Gastroesophageal sphincter (tissue), 4 donors: ENCODE data around the gene PAX5. TPM values are rescaled to one million over a fixed set of nuclear protein-coding genes. Genes with fewer than 3 reads are reported as not detected.

Experiments used
- ATAC-seq: fragments of 150-250 bp; one replicate; pipeline ENCODE4 v1.9.1; 2016; ENCODE audit warnings: mild to moderate bottlenecking, moderate library complexity
- H3K27ac ChIP-seq, 4 donors: fragments of 200-600 bp; sonication (generic) in 3 of 4; 1 replicate in 3 of 4; 2 replicates in 1 of 4; pipeline ENCODE4 v1.5.1; 2016 to 2019
- H3K27me3 ChIP-seq: fragments of 200-600 bp; sonication (generic); one replicate; pipeline ENCODE4 v1.5.1; 2019
- H3K36me3 ChIP-seq, 2 donors: fragments of 200-600 bp; sonication (generic); one replicate each; pipeline ENCODE4 v1.5.1; 2019; ENCODE audit warnings: control low read depth in 1 of 2
- H3K4me1 ChIP-seq, 3 donors: fragments of 200-600 bp; sonication (generic); 1 replicate in 2 of 3; 2 replicates in 1 of 3; pipeline ENCODE4 v1.5.1; 2016 to 2019; ENCODE audit warnings: control low read depth in 2 of 3
- H3K4me3 ChIP-seq, 2 donors: fragments of 200-600 bp; sonication (generic); one replicate each; pipeline ENCODE4 v1.5.1; 2019; ENCODE audit warnings: mild to moderate bottlenecking in 1 of 2, moderate library complexity in 1 of 2
- H3K9me3 ChIP-seq, 3 donors: fragments of 200-600 bp; sonication (generic); one replicate each; pipeline ENCODE4 v1.5.1; 2017 to 2019; ENCODE audit warnings: control low read depth in 2 of 3
- CTCF ChIP-seq, 4 experiments: fragments of 200-600 bp in 2 of 4; fragments of 450-650 bp in 2 of 4; sonication (generic) in 1 of 4; IDR thresholded peaks; one replicate each; pipeline ENCODE4 v1.5.1; 2017 to 2019; ENCODE audit warnings: antibody characterized with exemption in 4 of 4, mild to moderate bottlenecking in 2 of 4, moderate library complexity in 2 of 4
- EP300 ChIP-seq: sonication (generic); formaldehyde crosslinking; IDR thresholded peaks from one replicate; pipeline ENCODE4 v1.6.1; 2017; ENCODE audit warnings: antibody characterized with exemption, mild to moderate bottlenecking
- POLR2A ChIP-seq, 2 donors: fragments of 450-650 bp; IDR thresholded peaks; one replicate each; pipeline ENCODE4 v1.6.1; 2017; ENCODE audit warnings: antibody characterized with exemption in 2 of 2, mild to moderate bottlenecking in 2 of 2, moderate library complexity in 1 of 2
- POLR2AphosphoS5 ChIP-seq: sonication (generic); formaldehyde crosslinking; IDR thresholded peaks from one replicate; pipeline ENCODE4 v1.6.1; 2017; ENCODE audit warnings: antibody characterized with exemption
- WGBS, 2 donors: methylation state at CpG; one replicate each; pipeline ENCODE4 v1.1.5; 2018; ENCODE audit warnings: low coverage in 1 of 2; 5-methylcytosine and 5-hydroxymethylcytosine counted together
- total RNA-seq, 4 donors: library from RNA; depleted of rRNA; stranded (reverse); fragments of >200 nt; gene quantifications; one replicate each; pipeline ENCODE4 v1.1.0, GENCODE V29; 2016

Gene PAX5
- total RNA-seq, 4 donors from 2014 or later, result under 0.01 TPM; not detected in 3

- Histone ChIP-seq H3K27ac (no peak overlapping the region), H3K9me3 (no peaks in the 10 kb centered on the region), H3K4me3 (no peak overlapping the region), H3K36me3 (no peaks in the 10 kb centered on the region), H3K4me1 (no peaks in the 10 kb centered on the region), H3K27me3 (peaks cover 93% of the 10 kb centered on the region)
- no peak for ATAC-seq
- WGBS, 2 donors, result 40 to 79% methylated on average over 1 to 3 of the region's 8 CpGs
- TF ChIP-seq POLR2A (IDR thresholded peaks at IDR 0.05), result no peak
- no peak for TF ChIP-seq CTCF (IDR thresholded peaks at IDR 0.05)
- TF ChIP-seq POLR2AphosphoS5, result no peak
- TF ChIP-seq EP300, result no peak
Measured at GRCh38 chr9:37017546-37017945, 16.5 kb downstream of the PAX5 start.

GRCh38 chr9:37011530-37011929 lies 22.5 kb downstream of the PAX5 start:
- TF ChIP-seq EP300 (no peak), POLR2A (IDR thresholded peaks at IDR 0.05) (no peak), POLR2AphosphoS5 (no peak), CTCF (IDR thresholded peaks at IDR 0.05) (no peak)
- no peaks in the 10 kb centered on the region for H3K4me1 ChIP-seq
- H3K9me3 ChIP-seq, result no peaks in the 10 kb centered on the region
- no peaks in the 10 kb centered on the region for H3K36me3 ChIP-seq
- WGBS, 2 donors, result 80% methylated on average over 1 of the region's 3 CpGs; no CpG with 5 or more reads in 1 of the 2 donors
- H3K27me3 ChIP-seq, result peaks cover 90% of the 10 kb centered on the region
- no peak overlapping the region for H3K4me3 ChIP-seq
- H3K27ac ChIP-seq, result no peak overlapping the region
- no peak for ATAC-seq

GRCh38 chr9:37010976-37011375 lies 23.1 kb downstream of the PAX5 start:
- TF ChIP-seq POLR2A (IDR thresholded peaks at IDR 0.05), result no peak
- Histone ChIP-seq H3K36me3 (no peaks in the 10 kb centered on the region), H3K4me3 (no peak overlapping the region), H3K27me3 (peaks cover 93% of the 10 kb centered on the region), H3K9me3 (no peaks in the 10 kb centered on the region), H3K27ac (no peak overlapping the region), H3K4me1 (no peaks in the 10 kb centered on the region)
- ATAC-seq, result no peak
- WGBS, 2 donors, result 55 to 75% methylated on average over 1 to 2 of the region's 2 CpGs

- Histone ChIP-seq H3K9me3 (no peaks in the 10 kb centered on the region), H3K27ac (no peak overlapping the region), H3K4me3 (no peak overlapping the region), H3K27me3 (peaks cover 95% of the 10 kb centered on the region), H3K36me3 (no peaks in the 10 kb centered on the region), H3K4me1 (no peaks in the 10 kb centered on the region)
- WGBS, 2 donors, result 71 to 89% methylated on average over 3 to 4 of the region's 7 CpGs
- TF ChIP-seq EP300 (no peak), POLR2AphosphoS5 (no peak), POLR2A (IDR thresholded peaks at IDR 0.05) (no peak), CTCF (IDR thresholded peaks at IDR 0.05) (no peak)
- ATAC-seq, result no peak
Measured at GRCh38 chr9:37010180-37010579, 23.9 kb downstream of the PAX5 start.

GRCh38 chr9:37007295-37007694 lies 26.8 kb downstream of the PAX5 start:
- 91 to 92% methylated on average over 3 to 9 of the region's 13 CpGs for WGBS, 2 donors
- ATAC-seq, result no peak
- H3K27ac ChIP-seq, result no peak overlapping the region
- H3K4me3 ChIP-seq, result no peak overlapping the region
- peaks cover 98% of the 10 kb centered on the region for H3K27me3 ChIP-seq
- TF ChIP-seq CTCF (IDR thresholded peaks at IDR 0.05) (no peak), POLR2AphosphoS5 (no peak), EP300 (no peak), POLR2A (IDR thresholded peaks at IDR 0.05) (no peak)
- peaks cover 0 to 5% (median 0%) of the 10 kb centered on the region in 3 donors for H3K4me1 ChIP-seq
- H3K9me3 ChIP-seq, result no peaks in the 10 kb centered on the region
- H3K36me3 ChIP-seq, result no peaks in the 10 kb centered on the region
